IMR-90 (cell line): ENCODE results near the gene POLR1C. TPM values are rescaled to one million over a fixed set of nuclear protein-coding genes. Genes with fewer than 3 reads are reported as not detected.
A peak's percentile ranks its signal among the peaks of the same experiment; 100 is the strongest.

Experiments used
- ATAC-seq: fragments of 200-7000 bp; cut with Tn5 transposase; 2 replicates; pipeline ENCODE4 v1.9.1; 2020; ENCODE audit warnings: low read depth, mild to moderate bottlenecking, moderate library complexity
- BruUV-seq: library from RNA; stranded (reverse); fragments of 400-500 nt; replicated peaks from 2 replicates; lab custom pipeline; 2021; lab: Mats Ljungman, UMichigan
- CTCF ChIA-PET: fragments of 300-600 bp; formaldehyde crosslinking; extraction: SDS; loops from one replicate; lab custom pipeline; 2021; ENCODE audit warnings: antibody characterized with exemption; lab: Yijun Ruan, JAX
- POLR2A ChIA-PET: fragments of 300-600 bp; sonication (Branson Sonifier 250); formaldehyde crosslinking; loops from one replicate; lab custom pipeline; 2022; ENCODE audit warnings: antibody characterized with exemption; ENCODE audit not compliant: unreplicated experiment; lab: Charles Lee
- DNase-seq: peaks from one replicate; pipeline ENCODE4 v3.0.0; 2013
- H2AFZ ChIP-seq: replicated peaks from 2 replicates; pipeline ENCODE3; 2013; ENCODE audit warnings: low read length, mild to moderate bottlenecking; ENCODE audit not compliant: poor library complexity
- H2AK5ac ChIP-seq: 2 replicates; pipeline ENCODE4 v1.6.1; 2013; ENCODE audit warnings: low read depth, low read length, inconsistent platforms
- H2AK9ac ChIP-seq: replicated peaks from 2 replicates; pipeline ENCODE3; 2013; ENCODE audit warnings: mild to moderate bottlenecking, low read depth, low read length, moderate library complexity; ENCODE audit not compliant: poor library complexity
- H2BK120ac ChIP-seq: 2 replicates; pipeline ENCODE4 v1.6.1; 2013; ENCODE audit warnings: low read depth, low read length, inconsistent platforms
- H2BK15ac ChIP-seq: 3 replicates; pipeline ENCODE4 v1.6.1; 2013; ENCODE audit warnings: low read depth, low read length, inconsistent platforms
- H2BK20ac ChIP-seq: 2 replicates; pipeline ENCODE4 v1.6.1; 2013; ENCODE audit warnings: low read depth, mild to moderate bottlenecking, inconsistent platforms, low read length, moderate library complexity
- H2BK5ac ChIP-seq: 2 replicates; pipeline ENCODE4 v1.6.1; 2013; ENCODE audit warnings: mild to moderate bottlenecking, low read depth, low read length, inconsistent platforms; ENCODE audit not compliant: poor library complexity, severe bottlenecking
- H3K14ac ChIP-seq: replicated peaks from 2 replicates; pipeline ENCODE4 v1.6.1; 2013; ENCODE audit warnings: low read depth, low read length, inconsistent platforms
- H3K18ac ChIP-seq: 2 replicates; pipeline ENCODE4 v1.6.1; 2013; ENCODE audit warnings: low read depth, low read length, control low read depth
- H3K23ac ChIP-seq: 2 replicates; pipeline ENCODE4 v1.6.1; 2013; ENCODE audit warnings: low read depth, low read length, inconsistent platforms
- H3K27ac ChIP-seq: 2 replicates; pipeline ENCODE4 v1.5.1; 2013; ENCODE audit warnings: mild to moderate bottlenecking, control low read depth, low read length; ENCODE audit not compliant: insufficient read depth
- H3K27me3 ChIP-seq: 2 replicates; pipeline ENCODE4 v1.6.1; 2013; ENCODE audit warnings: low read length; ENCODE audit not compliant: control insufficient read depth, insufficient read depth
- H3K36me3 ChIP-seq: 2 replicates; pipeline ENCODE4 v1.6.1; 2013; ENCODE audit warnings: low read length, mixed read lengths; ENCODE audit not compliant: control insufficient read depth, insufficient read depth
- H3K4ac ChIP-seq: 2 replicates; pipeline ENCODE4 v1.6.1; 2013; ENCODE audit warnings: low read depth, low read length, inconsistent platforms
- H3K4me1 ChIP-seq: 2 replicates; pipeline ENCODE4 v1.6.1; 2013; ENCODE audit warnings: low read length, mixed read lengths; ENCODE audit not compliant: control insufficient read depth, insufficient read depth
- H3K4me2 ChIP-seq: 2 replicates; pipeline ENCODE4 v1.6.1; 2013; ENCODE audit warnings: low read depth, mild to moderate bottlenecking, control low read depth, low read length, moderate library complexity
- H3K4me3 ChIP-seq: 2 replicates; pipeline ENCODE4 v1.5.1; 2013; ENCODE audit warnings: low read depth, mild to moderate bottlenecking, control low read depth, low read length, moderate library complexity; ENCODE audit not compliant: insufficient read depth
- H3K56ac ChIP-seq: 2 replicates; pipeline ENCODE4 v1.6.1; 2013; ENCODE audit warnings: low read length, inconsistent platforms; ENCODE audit not compliant: insufficient read depth; ENCODE audit errors: extremely low read depth
- H3K79me1 ChIP-seq, 2 experiments: 2 replicates each; pipeline ENCODE4 v1.6.1; 2013; ENCODE audit warnings: low read length in 2 of 2, inconsistent platforms in 1 of 2, low read depth in 1 of 2
- H3K9ac ChIP-seq: 2 replicates; pipeline ENCODE4 v1.6.1; 2013; ENCODE audit warnings: low read depth, low read length, control low read depth
- H3K9me1 ChIP-seq: 2 replicates; pipeline ENCODE4 v1.6.1; 2013; ENCODE audit warnings: low read length, inconsistent platforms; ENCODE audit not compliant: insufficient read depth
- H3K9me3 ChIP-seq: 2 replicates; pipeline ENCODE4 v1.6.1; 2013; ENCODE audit warnings: low read length; ENCODE audit not compliant: control insufficient read depth, insufficient read depth
- H4K20me1 ChIP-seq: 2 replicates; pipeline ENCODE4 v1.6.1; 2013; ENCODE audit warnings: low read length, inconsistent platforms; ENCODE audit not compliant: insufficient read depth
- H4K5ac ChIP-seq: 2 replicates; pipeline ENCODE4 v1.6.1; 2013; ENCODE audit warnings: mild to moderate bottlenecking, low read depth, low read length, control low read depth
- H4K8ac ChIP-seq, 2 experiments: 2 replicates each; pipeline ENCODE4 v1.6.1; 2013; ENCODE audit warnings: low read depth in 2 of 2, low read length in 2 of 2, control low read depth in 1 of 2, inconsistent platforms in 1 of 2
- H4K91ac ChIP-seq: 2 replicates; pipeline ENCODE4 v1.6.1; 2013; ENCODE audit warnings: low read depth, low read length, inconsistent platforms; ENCODE audit not compliant: insufficient read depth
- BHLHE40 ChIP-seq: fragments of 150-350 bp; IDR thresholded peaks from 2 replicates; pipeline ENCODE4 v1.6.1; 2016; ENCODE audit warnings: mild to moderate bottlenecking, low read depth, low read length
- CEBPB ChIP-seq: IDR thresholded peaks from 2 replicates; pipeline ENCODE4 v1.6.1; 2012; ENCODE audit warnings: low read depth, low read length, improper control_type of control experiment
- CHD1 ChIP-seq: IDR thresholded peaks from 2 replicates; pipeline ENCODE4 v1.6.1; 2012; ENCODE audit warnings: low read depth, low read length, improper control_type of control experiment
- MAZ ChIP-seq: IDR thresholded peaks from 2 replicates; pipeline ENCODE4 v1.6.1; 2012; ENCODE audit warnings: low read depth, mild to moderate bottlenecking, low read length, improper control_type of control experiment, moderate library complexity, borderline replicate concordance
- NFE2L2 ChIP-seq: fragments of 150-350 bp; IDR thresholded peaks from 2 replicates; pipeline ENCODE4 v1.6.1; 2016; ENCODE audit warnings: low read depth, mild to moderate bottlenecking, low read length
- RCOR1 ChIP-seq: IDR thresholded peaks from 2 replicates; pipeline ENCODE4 v1.6.1; 2012; ENCODE audit warnings: mild to moderate bottlenecking, low read length, improper control_type of control experiment; ENCODE audit not compliant: insufficient replicate concordance
- RFX5 ChIP-seq: IDR thresholded peaks from 2 replicates; pipeline ENCODE4 v1.8.0; 2012; ENCODE audit warnings: low read depth, mild to moderate bottlenecking, low read length, moderate library complexity
- SMC3 ChIP-seq: fragments of 150-350 bp; IDR thresholded peaks from 2 replicates; pipeline ENCODE4 v1.6.1; 2016; ENCODE audit warnings: low read depth, mild to moderate bottlenecking, antibody characterized with exemption, low read length, moderate library complexity
- WGBS, 2 experiments: methylation state at CpG; one replicate each; pipeline versions ENCODE4 v1.1.5 to v1.1.7; 2013; ENCODE audit warnings: missing lambda C conversion rate in 2 of 2; ENCODE audit not compliant: insufficient read length in 1 of 2; ENCODE audit errors: extremely low coverage in 2 of 2; 5-methylcytosine and 5-hydroxymethylcytosine counted together
- dilution Hi-C: fragments of 300-500 bp; cut with HindIII; formaldehyde crosslinking; loops from one replicate; pipeline ENCODE4 v1.14.3; 2018; ENCODE audit warnings: low sequenced_read_pairs; ENCODE audit not compliant: unreplicated experiment
- in situ Hi-C: fragments of 300-500 bp; cut with MboI; formaldehyde crosslinking; loops from 3 replicates; pipeline ENCODE4 v1.14.3; 2019; ENCODE audit warnings: low sequenced_read_pairs, inconsistent platforms, mixed read lengths
- intact Hi-C: fragments of 100-400 bp; cut with micrococcal nuclease; formaldehyde crosslinking; loops from 2 replicates; pipeline ENCODE4 v1.10.0; 2022
- polyA plus RNA-seq, 3 experiments: library from polyadenylated mRNA; depleted of rRNA; stranded (reverse); fragments of >200 nt; gene quantifications; 2 replicates each; pipeline ENCODE4 v1.2.3, GENCODE V29; 2012; ENCODE audit warnings: low replicate concordance in 1 of 3
- total RNA-seq: library from RNA; depleted of rRNA; stranded (reverse); fragments of >200 nt; gene quantifications from 2 replicates; pipeline ENCODE4 v1.2.3, GENCODE V29; 2012
- TF ChIP-seq, protein P1 (sequence below): conservative IDR thresholded peaks from 2 replicates; pipeline ENCODE4 v1.5.1; 2012; ENCODE audit warnings: mild to moderate bottlenecking, low read depth, low read length, improper control_type of control experiment

Gene POLR1C
- total and polyA plus RNA-seq, 2 of the 4 experiments (the other 2 are of a cell fraction): 46.1 to 72.6 TPM

DNA sequence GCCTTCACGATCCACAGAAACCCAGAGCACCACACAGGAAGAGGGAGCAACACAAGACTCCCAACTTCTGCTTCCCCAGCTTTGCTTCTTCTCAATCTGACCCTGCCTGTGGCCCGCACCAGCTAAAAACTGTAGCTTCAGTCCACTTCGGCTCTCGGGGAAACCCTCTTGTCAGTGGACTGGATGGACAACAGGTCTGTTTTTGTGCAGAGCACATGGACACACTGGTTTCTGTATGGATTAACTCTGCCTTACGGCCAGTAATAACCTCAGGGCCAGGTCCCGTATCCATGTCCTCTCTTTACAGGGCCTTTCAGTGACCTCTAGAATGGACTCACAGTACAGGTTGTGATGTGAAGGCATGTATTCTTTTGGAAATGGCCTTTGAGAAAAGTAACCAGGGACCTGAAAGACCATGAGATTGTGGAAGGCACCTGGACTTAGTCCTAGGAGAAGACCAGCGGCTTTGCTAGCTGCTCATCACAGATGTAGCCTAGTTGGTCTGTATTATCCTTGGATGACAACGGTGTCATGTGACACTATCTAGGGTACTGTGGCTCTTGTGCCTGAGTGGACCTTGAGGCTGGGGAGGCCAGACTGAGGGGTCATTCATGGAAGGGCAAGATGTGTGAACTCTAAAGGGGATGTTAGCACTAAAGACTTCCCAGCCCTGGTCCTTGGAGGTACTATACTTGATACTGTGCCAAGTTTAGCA is 5.8 kb downstream of the POLR1C start:
- WGBS, 2 experiments: 90% methylated on average over 3 of the region's 8 CpGs; no CpG with 5 or more reads in 1 of the 2 experiments
- H4K20me1 ChIP-seq: no peaks in the 10 kb centered on the region; the same call in 1 of the 2 replicates
- H2BK5ac ChIP-seq: no peak overlapping the region
- H3K27me3 ChIP-seq: no peaks in the 10 kb centered on the region
- H2AFZ ChIP-seq: no peak overlapping the region
- no peak overlapping the region for H3K14ac ChIP-seq
- no peak for DNase-seq
- peaks cover 5% of the 10 kb centered on the region; the same call in 1 of the 2 replicates for H3K9me1 ChIP-seq
- dilution Hi-C loops (no loop called here), intact Hi-C loops (loop anchor here (5.0 kb wide), 1 partner anchor 40 kb away; no protein-coding TSS in a partner anchor), in situ Hi-C loops (no loop called here)
- H4K5ac ChIP-seq: no peak overlapping the region
- H3K27ac ChIP-seq: no peak overlapping the region
- no peak overlapping the region for H4K8ac ChIP-seq
- no peaks in the 10 kb centered on the region for H3K9me3 ChIP-seq
- no peak for ATAC-seq
- H2AK5ac ChIP-seq: no peak overlapping the region
- TF ChIP-seq CEBPB (no peak), RFX5 (no peak), BHLHE40 (no peak), NFE2L2 (no peak), CHD1 (no peak), SMC3 (no peak), RCOR1 (no peak), MAZ (no peak)
- TF ChIP-seq, protein P1, sequence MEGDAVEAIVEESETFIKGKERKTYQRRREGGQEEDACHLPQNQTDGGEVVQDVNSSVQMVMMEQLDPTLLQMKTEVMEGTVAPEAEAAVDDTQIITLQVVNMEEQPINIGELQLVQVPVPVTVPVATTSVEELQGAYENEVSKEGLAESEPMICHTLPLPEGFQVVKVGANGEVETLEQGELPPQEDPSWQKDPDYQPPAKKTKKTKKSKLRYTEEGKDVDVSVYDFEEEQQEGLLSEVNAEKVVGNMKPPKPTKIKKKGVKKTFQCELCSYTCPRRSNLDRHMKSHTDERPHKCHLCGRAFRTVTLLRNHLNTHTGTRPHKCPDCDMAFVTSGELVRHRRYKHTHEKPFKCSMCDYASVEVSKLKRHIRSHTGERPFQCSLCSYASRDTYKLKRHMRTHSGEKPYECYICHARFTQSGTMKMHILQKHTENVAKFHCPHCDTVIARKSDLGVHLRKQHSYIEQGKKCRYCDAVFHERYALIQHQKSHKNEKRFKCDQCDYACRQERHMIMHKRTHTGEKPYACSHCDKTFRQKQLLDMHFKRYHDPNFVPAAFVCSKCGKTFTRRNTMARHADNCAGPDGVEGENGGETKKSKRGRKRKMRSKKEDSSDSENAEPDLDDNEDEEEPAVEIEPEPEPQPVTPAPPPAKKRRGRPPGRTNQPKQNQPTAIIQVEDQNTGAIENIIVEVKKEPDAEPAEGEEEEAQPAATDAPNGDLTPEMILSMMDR: no peak
- POLR2A ChIA-PET: no interaction called here
- no peak overlapping the region for H2AK9ac ChIP-seq
- peaks cover 68% of the 10 kb centered on the region for H3K36me3 ChIP-seq
- no peak overlapping the region for H3K18ac ChIP-seq
- CTCF ChIA-PET: no interaction called here
- TSS peak; percentile 74 for BruUV-seq
- no peak overlapping the region for H4K91ac ChIP-seq
- H3K4me2 ChIP-seq: no peak overlapping the region
- H3K4me3 ChIP-seq: no peak overlapping the region
- no peak overlapping the region for H2BK120ac ChIP-seq
- no peak overlapping the region for H2BK15ac ChIP-seq
- H2BK20ac ChIP-seq: no peak overlapping the region
- H3K79me1 ChIP-seq: peaks cover 10 to 36% of the 10 kb centered on the region in 2 experiments
- H3K56ac ChIP-seq: no peak overlapping the region
- H3K4me1 ChIP-seq: peaks cover 6% of the 10 kb centered on the region
- no peak overlapping the region for H3K4ac ChIP-seq
- no peak overlapping the region for H3K9ac ChIP-seq
- no peak overlapping the region for H3K23ac ChIP-seq
